HG02840 (cell line): ENCODE results near the gene MAGI2.

Source experiments
- ATAC-seq: cut with Tn5 transposase; IDR thresholded peaks from one replicate; pipeline ENCODE4 v1.9.1; 2021; ENCODE audit warnings: mild to moderate bottlenecking, moderate library complexity, moderate number of reproducible peaks; ENCODE audit not compliant: unreplicated experiment, low FRiP score

MAGI2 gene

DNA sequence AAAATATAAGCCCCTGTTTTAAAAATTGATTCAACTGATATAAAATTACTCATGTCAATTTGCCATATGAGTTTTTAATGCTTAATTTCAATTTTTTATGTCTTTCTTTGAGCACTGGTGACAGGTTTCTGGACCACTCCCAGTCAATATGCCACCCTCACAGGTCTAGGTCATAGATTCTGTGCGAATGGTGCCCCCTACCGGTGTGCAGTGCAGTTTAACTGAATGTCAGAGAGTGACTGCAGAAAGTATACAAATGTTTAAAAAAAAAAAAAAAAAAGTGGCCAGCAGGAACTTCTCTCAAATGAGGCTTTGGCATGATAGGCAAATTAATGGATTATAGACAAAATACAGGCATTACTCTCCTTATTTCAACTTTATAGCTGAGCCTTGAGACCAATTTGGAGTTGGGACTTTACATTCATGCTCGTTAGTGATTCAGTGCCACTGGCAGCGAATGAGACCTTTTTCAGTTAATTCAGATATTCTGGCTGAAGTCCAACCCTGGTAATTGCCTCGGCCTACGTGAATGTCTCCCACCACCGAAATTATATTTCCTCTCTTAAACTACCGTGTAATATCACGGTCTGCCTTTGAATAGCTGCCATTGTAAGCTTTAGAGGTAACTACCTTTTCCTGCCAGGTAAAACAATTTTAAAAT is 1227.3 kb downstream of the MAGI2 start:
- ATAC-seq = no peak

DNA sequence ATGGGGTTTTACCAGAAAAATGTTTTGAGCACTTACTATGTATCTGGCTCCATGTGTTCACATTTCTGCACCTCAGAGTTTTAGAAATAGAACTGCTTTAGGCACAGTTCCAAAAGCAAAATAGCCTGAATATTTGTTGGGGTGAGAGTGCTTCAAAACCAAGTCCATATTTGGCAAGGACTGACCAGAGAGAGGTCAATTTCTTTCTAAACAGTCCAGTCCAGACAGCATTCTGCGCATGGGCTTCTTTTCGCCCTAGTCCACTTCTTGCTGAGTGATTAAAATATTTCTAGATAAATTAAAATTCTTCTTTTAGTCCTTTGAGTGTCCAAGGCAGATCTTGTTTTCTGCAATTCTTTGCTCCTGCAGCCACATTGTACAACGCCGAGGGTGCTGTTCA is 1227.9 kb downstream of the MAGI2 start:
- no peak for ATAC-seq

DNA sequence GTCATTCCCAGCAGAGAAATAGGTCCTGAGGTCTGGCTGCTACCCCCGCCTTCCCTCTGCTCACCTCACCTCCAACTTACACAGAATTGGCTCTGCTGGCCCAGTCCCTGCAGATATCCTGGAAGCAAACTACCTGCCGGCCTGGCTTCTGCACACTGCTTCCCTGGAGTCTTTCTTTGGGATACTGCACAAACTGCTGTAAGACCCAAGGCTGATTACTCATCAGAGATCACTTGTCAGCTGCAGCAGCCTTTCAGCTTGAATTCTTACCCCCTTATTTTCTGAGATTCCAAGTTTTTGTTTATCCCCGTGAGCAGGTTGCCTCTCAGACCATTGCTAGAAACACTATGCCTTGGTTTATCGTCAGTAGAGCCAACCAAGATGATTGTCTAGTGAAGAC is 1228.5 kb downstream of the MAGI2 start:
- no peak for ATAC-seq

DNA sequence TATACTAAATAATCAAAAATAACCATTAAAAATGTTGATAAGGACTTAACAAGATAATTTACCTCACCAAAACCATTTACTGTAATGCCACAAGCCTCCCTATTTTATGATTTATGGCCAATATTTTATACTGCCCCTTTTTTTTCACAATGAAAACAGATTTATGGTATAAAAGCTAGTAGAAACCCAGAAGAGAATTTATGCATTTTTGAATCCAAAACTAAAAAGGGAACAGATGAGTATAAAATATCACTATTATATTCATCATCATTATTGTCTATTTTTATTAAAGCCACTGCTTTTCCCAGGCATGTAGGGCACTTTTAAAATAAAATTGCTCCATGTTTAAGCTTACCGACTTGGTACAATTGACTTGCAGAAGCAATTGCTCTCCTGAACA is 1229.9 kb downstream of the MAGI2 start:
- ATAC-seq = no peak

DNA sequence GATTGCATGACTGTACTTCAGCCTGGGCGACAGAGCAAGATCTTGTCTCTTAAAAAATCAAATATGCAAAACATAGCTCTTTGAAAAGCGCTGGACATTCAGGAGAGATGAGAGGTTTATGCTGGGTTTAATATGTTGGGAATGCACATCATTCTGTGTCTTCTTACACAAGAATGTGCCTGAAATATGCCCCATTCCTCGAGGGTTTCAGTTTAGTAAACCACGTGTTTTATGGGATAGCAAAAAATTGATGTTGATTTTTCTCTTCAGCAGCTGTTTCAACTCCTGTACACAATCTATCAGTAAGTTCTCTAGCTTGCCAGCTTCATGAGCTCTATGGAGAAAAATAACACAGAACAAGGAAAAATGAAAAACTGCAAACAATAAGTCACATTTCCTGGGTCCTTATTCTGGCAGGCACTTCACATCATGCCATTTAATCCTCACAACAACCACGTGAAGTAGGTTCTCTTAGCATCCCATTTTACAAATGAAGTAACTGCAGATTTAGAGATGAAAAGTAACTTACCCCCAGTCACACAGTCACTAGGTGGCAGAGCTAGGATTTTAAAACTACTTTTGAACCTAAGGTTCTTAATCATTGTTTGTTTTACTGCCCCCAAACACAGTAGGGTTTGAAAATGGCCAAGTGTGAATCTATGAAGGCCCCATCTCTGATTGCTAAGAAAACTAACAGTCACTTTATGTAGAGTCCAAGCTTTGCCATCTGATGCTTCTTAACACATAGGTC is 1231.3 kb downstream of the MAGI2 start:
- ATAC-seq = no peak

DNA sequence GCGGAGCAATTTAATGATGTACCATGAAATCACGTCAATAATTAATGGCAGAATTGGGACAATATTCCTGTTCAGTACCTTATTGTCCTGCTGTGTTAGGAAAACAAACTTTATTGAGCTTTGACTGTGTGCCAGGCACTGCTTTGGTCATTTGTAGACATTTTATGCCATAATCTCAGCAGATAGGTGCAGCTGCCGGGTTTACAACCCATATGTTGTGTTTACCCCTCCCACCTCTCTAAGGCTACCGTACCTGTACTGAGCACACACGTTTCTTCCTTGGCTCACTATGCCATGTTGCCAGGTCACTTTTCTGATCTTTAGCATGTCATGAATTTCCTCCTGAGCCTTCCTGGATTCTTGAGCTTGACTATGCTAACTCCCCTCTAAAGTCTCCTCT is 1232.7 kb downstream of the MAGI2 start:
- no peak for ATAC-seq

DNA sequence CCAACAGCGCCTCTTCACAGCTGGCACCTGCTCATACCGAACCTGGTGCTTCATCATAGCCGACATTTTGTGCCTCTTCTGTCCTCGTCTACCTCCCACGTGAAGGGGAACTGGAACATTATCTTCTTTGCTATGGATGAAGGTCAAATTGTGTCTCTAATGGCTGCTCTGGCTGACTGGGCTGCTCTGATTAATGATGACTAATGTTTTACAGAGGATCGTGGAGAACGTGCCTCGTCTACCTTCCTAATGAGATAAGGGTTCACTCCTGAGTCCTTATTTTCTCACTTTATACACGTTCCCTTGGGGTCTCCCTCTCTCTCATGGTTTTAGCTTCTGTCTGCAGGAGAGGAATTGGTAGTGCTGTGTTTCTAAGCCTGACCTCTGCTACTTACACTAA is 1234.6 kb downstream of the MAGI2 start:
- ATAC-seq = no peak

DNA sequence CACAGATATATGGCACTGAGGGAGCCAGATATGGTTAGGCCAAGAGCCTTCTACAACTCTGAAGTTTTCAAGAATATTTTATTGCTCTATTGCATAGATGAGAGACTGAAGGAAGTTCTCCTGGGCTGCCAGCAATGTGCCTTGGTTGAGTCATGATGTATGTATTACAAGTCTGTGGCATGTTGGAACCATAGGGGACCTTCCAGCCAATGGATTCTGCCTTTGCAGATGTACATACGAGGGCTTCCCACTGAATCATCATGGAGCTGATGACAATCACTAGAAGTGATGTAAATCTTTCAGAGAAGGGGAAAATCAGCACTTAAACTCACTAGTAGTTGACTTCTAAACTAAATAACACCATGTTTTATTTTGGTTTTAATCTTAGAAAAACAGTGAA is 1235.4 kb downstream of the MAGI2 start:
- no peak for ATAC-seq

DNA sequence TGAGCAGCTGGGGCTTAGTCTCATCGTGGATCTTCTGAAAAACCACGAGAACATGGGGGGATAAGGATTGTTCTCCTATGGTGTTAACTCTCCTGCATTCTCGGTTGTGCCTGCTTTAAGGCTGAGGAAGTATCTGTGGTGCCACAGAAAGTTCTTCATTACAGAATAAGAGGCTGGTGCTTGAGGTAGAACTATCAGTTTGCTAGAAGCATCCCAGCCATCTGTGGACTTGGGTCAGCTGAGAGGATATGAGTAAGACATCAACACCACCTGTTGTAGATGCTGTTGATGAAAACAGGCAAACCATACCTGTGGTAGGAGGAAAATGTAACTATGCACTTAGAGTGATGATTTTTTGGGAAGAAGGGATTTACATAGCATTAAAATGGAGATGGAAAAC is 1238.3 kb downstream of the MAGI2 start:
- no peak for ATAC-seq

DNA sequence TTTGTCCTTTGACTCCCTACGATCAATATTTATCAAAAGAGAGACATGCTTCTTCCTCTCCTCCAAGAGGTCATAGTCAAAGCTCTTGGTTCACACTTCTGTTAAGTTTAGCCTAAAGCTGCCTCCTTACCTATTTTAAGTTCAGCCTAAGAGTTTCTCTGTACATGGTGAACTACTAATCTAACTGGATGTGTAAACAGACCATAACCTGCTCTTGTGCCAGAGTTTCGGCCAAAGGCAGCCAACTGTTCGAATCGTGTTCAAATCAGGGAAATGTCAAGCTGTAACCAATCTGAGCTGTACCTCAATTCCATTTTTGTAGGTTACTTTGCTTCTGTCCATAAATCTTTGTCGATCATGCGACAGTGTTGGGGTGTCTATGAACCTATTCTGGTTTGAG is 1240.1 kb downstream of the MAGI2 start:
- ATAC-seq = no peak

DNA sequence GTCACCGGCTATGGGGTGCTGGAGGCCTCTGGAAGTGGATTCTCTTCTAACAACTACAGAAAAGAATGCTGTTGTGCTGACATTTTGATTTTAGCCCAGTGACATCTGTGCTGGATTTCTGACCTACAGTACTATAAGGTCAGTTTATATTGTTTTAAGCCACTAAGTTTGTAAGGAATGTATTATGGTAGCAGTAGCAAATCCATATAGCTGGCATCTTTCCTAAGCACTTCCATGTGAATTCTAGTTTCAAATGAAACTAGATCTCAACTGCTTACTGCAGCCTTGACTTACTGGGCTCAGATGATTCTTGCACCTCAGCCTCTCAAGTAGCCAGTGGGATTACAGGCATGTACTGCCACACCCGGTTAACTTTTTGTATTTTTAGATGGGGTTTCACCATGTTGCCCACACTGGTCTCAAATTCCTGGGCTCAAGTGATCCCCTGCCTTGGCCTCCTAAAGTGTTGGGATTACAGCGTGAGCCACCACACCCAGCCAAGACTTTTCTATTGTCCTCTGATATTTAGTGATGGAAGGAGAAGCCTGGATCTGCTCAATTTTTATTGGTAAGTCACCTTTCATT is 1240.9 kb downstream of the MAGI2 start:
- no peak for ATAC-seq

DNA sequence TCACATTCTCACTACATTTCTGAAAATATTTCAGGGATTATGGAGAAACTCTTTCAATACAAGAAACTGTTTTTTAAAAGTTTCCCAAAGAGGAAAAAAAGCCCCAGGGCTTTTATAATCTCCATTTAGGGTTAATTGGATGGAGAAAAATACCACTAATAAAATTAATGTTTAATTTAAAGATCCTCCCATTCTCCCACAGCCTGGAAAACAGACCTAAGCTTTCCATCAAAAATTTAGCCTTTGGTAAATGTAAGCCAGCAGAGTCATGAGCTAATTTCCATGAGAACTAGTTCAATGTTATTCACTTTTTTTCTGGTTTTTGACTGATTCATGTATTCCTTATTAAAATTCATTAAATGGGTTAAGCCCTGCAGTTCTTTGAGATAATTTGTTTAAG is 1246.2 kb downstream of the MAGI2 start:
- no peak for ATAC-seq

DNA sequence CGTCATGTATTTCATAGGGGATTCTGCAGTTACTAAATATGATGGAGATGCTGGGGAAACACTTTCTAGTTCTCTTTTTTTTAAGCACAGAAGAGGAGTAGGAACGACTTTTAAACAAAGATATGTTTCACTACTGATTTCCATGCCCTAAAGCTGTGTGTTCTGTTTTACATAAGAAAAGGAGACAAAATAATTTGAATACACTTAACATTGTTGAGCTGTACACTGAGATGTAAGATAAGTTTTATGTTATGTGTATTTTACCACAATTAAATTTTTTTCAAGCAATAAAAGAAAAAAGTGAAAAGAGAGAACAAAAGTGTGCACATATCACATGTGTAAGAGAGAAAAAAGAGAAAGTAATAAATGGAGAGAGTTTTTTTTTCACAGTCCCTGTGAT is 1246.7 kb downstream of the MAGI2 start:
- no peak for ATAC-seq

DNA sequence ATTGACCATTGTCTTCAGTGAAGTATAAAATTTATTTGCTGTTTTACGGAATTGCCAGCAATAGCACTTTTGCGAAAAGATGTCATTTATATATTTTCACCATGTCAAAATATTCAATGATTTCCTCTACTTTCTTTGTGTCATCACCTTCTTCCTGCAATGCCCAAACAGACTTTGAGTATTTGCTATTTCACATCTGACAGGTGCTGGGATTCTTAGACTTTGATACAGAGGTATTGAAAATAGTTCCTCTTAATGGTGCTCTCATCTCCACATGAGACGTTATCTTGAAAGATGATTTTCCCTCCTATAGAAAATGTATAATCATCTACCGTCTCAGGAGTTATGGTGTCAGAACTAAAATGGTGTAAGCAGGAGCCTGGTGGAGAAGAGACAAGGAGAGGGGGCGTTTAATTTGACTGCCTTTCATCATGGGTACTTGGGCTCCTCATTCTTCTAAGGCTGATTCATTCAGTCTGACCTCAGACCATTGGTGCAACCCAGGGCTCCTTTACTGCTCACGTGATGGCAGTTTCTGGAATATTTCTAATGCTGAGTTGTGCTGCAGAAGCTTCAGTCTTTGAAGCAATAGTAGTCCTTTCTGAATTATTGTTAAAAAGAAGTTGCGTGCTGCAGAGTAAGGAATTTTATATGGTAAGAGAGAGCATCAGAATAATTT is 1250.3 kb downstream of the MAGI2 start:
- ATAC-seq = no peak

DNA sequence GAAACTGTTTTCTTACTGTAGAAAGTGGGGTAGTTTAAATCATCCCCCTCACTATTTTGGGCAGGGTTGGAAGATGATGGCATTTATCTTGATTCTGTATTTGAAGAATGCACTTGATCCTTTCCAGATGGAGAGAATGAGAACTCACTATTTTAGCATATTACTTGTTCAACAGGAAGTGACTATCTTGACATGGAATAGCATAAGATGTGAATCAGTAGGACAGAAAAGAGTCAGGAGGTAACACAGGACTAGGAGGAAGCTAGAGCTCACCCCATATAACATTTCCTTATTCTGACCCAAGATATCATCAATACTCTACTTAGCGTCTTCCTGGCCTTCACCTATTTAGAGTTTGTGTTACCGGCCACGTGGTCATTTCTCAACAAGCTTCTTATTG is 1254.7 kb downstream of the MAGI2 start:
- no peak for ATAC-seq

DNA sequence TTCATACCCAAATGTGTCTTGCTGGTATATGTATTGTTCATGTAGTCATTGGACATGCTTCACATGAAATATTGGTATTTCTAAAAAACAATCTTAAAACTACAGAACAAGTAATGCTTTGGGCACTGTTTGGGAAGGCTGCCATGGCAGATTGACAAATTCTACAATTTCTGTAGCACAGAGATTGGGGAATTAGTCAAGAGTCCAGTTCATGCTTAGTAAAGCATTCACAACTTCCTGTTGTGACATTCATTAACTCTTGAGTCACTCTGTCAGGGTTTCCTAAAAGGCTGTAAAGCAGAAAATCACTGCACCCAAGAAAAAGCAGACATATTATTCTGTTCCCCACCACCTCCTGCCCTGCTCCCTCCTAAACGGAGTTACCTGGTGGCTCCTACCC is 1256.0 kb downstream of the MAGI2 start:
- no peak for ATAC-seq

DNA sequence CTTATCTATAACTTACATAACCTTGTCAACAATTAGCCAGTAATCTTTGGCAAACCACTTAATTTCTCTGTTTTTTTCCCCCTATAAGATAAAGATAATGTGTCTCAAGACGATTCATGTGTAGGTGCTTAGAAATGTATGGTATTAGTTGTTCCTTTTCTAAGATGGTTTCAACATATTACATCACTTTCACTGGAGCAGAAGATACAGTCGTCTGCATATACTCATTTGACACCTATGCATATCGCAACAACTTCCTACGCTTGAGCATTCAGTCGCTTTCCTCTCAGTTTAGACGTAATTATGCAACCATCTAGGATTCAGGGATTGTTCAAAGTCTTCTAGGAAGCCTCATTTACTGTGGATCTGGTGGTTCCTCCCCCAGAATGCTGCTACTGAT is 1258.2 kb downstream of the MAGI2 start:
- no peak for ATAC-seq

DNA sequence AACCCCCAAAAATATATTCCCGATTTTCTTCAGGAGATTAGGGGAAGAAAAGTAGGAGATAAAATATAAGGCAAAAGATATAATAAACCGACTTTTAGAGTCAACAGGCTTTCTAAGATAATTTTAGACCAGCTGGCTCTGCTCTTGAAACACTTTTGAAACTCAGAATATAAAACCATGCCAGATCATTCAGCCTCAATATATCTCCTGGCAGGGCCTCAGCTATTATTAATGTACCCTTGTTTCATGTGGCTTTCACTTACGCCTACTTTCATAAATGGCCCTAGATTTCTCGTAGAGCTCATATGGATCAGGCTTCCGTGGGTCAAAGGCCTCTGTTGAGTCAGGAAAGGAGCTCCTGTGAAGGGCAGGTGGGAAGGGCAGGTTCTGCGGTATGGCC is 1258.9 kb downstream of the MAGI2 start:
- no peak for ATAC-seq

DNA sequence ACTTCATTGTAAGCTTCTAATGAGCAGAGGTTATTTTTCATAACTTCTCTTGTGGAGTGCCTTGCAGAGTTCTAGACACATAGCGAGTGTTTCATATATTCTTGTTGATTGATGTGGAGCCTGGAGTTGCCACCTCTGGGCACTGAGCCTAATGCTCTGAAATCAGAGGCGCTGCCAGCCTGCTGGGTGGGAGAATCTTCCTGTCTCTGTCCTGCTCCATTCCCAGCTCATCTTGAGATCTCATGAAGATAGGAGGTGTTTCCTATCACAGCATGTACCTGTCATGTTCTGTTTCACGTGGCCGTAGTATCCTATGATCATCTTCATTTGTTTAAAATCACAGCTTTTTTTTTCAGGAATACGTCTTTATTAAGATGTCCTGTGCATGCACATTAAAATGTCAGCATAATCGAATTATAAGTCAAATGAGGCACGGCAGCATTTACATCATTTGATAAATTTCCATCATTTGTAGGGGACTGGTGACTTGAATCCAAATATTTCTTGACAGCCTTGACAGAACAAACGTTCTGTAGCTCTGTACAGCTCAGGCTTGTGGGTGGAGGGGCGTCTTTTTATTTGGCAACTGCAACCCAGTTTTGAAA is 1261.9 kb downstream of the MAGI2 start:
- no peak for ATAC-seq

DNA sequence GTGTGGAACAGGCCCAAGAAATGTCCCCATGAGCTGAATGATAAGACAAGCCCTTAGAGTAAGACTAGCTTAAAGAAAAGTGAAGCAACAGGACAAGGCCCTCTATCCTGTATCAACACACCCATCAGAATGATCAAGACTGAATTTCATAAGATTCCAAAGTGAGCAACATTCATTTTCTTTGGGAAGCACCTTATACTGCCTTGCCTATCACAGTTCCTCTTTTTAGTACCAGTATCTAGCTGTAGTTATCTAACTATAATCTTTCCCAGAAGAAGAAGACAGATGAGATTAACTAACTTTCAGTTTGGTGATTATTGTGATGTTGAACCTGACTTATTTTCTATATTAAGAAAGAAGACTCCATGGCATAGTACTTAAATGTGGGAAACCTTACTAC is 1263.7 kb downstream of the MAGI2 start:
- no peak for ATAC-seq

DNA sequence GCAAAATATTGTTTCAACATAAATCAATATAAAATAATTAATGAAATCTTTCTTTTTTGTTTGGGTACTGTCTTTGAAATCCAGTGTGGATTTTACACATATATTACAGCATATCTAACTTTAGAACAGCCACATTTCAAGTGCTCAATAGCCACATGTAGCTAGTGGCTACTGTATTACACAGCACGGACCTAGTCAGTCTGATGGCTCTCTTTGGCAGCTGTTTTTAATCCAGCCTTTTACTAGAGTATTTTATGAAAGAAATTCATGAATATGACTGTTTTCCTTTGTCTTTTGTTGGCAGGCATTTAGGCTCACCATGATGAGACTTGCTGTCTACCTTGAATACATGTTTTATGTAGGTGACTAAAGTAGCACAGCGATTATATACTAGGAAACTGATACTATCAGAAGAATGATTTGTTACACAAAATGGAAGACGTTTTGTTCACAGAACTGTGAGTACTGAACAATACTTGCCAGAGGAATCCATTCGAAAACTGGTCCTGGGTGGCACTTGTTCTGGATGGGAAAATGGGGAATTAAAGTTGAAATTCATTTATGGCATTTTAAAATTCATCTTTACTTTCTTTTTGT is 1268.2 kb downstream of the MAGI2 start:
- ATAC-seq = no peak
